Ishikawa (cell line): ENCODE results near the gene PPP4R3B.

Source experiments
- CEBPB ChIP-seq: IDR thresholded peaks from 2 replicates; pipeline ENCODE4 v1.6.1; 2012
- CREB1 ChIP-seq: IDR thresholded peaks from 2 replicates; pipeline ENCODE4 v1.6.1; 2012; ENCODE audit warnings: low read depth
- EP300 ChIP-seq: IDR thresholded peaks from 2 replicates; pipeline ENCODE4 v1.6.1; 2012; ENCODE audit warnings: borderline replicate concordance

DNA sequence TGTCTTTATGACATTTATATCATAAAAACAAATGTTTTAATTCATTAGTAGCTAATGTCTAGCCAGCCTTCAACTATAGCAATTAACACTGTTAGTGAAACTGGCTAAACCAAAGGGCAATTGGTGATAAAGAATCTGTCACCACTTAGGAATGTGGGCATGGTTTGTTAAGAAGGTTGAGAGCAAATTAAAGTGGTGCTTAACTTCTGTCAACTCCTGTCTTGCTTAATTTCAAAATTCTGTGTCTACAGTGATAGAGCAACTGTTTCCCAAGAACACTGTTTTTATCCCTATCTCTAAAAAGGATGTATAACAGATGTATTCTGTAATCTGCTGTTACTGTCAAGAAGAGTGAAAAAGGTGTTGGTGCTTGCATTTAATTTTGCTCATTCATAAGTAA lies 61.4 kb downstream of the PPP4R3B start:
- TF ChIP-seq EP300 (no peak), CEBPB (no peak), CREB1 (no peak)
